Measurements from ENCODE around the gene IPO8.
"Not testable (repeated sequence)": the region's sequence is repeated elsewhere in the genome, so short reads cannot be mapped to it uniquely, and the experiment has no call there.

The IPO8 gene

GRCh38 chr12:30610718-30611117, 85.0 kb downstream of the IPO8 start:
- Histone ChIP-seq H3K27ac (no peak overlapping the region), H3K36me3 (ENCODE audit: insufficient read depth, low read length) (no peaks in the 10 kb centered on the region), H3K4me3 (no peak overlapping the region), H3K9me3 (ENCODE audit: low read depth, low read length) (no peaks in the 10 kb centered on the region), H3K9ac (ENCODE audit: insufficient read length) (no peak overlapping the region)
- no peak for TF ChIP-seq EZH2 (IDR thresholded peaks at IDR 0.05)
- no peak for TF ChIP-seq FOXP2 (optimal IDR thresholded peaks at IDR 0.05; ENCODE audit: control extremely low read depth, extremely low read length, insufficient read depth)
- no peak for TF ChIP-seq POLR2AphosphoS5 (IDR thresholded peaks at IDR 0.05; ENCODE audit: borderline replicate concordance, low read depth, low read length)
- no peak for DNase-seq (ENCODE audit: low read depth, low spot score)

DNA sequence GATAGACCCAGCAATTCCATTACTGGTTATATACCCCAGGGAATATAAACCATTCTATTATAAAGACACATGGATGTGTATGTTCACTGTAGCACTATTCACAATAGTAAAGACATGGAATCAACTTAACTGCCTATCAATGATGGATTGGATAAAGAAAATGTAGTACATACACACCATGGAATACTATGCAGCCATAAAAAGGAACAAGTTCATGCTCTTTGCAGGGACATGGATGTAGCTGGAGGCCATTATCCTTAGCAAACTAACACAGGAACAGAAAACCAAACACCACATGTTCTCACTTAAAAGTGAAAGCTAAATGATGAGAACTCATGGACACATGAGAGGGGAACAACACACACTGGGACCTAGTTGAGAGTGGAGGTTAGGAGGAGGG, 85.8 kb downstream of the IPO8 start:
- not testable (repeated sequence) for H3K9me3 ChIP-seq (ENCODE audit: low read depth, low read length); H3K9ac ChIP-seq (ENCODE audit: insufficient read length); DNase-seq (ENCODE audit: low read depth, low spot score); H3K27ac ChIP-seq; H3K4me3 ChIP-seq; H3K36me3 ChIP-seq (ENCODE audit: insufficient read depth, low read length)

GRCh38 chr12:30604302-30604701, 91.4 kb downstream of the IPO8 start:
- not testable (repeated sequence) for H3K9me3 ChIP-seq (ENCODE audit: low read depth, low read length); H3K36me3 ChIP-seq (ENCODE audit: insufficient read depth, low read length); H3K27ac ChIP-seq; DNase-seq (ENCODE audit: low read depth, low spot score); H3K9ac ChIP-seq (ENCODE audit: insufficient read length); H3K4me3 ChIP-seq

- Histone ChIP-seq H3K9ac (ENCODE audit: insufficient read length) (no peak overlapping the region), H3K4me3 (no peak overlapping the region)
- no peak for DNase-seq (ENCODE audit: low read depth, low spot score)
Measured at GRCh38 chr12:30603129-30603528, 92.5 kb downstream of the IPO8 start.

DNA sequence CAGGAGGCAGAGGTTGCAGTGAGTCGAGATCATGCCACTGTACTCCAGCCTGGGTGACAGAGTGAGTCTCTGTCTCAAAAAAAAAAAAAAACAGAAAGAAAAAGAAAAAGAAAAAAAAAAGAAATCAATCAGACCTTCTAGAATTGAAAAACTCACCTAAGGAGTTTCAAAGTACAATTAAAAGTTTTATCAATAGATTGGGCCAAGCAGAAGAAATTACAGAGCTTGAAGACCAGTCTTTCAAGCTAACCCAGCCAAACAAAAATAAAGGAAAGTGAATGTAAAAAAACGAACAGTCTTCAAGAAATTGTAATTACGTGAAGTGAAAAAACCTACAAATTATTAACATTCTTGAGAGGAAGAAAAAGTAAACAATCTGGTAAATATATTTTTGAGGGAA, 93.0 kb downstream of the IPO8 start:
- Histone ChIP-seq H3K4me3 (no peak overlapping the region), H3K36me3 (ENCODE audit: insufficient read depth, low read length) (no peaks in the 10 kb centered on the region), H3K27ac (no peak overlapping the region), H3K9me3 (ENCODE audit: low read depth, low read length) (no peaks in the 10 kb centered on the region; the same call in 1 of the 2 replicates), H3K9ac (ENCODE audit: insufficient read length) (no peak overlapping the region)
- no peak for DNase-seq (ENCODE audit: low read depth, low spot score)
- no peak for TF ChIP-seq FOXP2 (optimal IDR thresholded peaks at IDR 0.05; ENCODE audit: control extremely low read depth, extremely low read length, insufficient read depth)
- TF ChIP-seq POLR2AphosphoS5 (IDR thresholded peaks at IDR 0.05; ENCODE audit: borderline replicate concordance, low read depth, low read length): no peak

More at GRCh38 chr12:30603129-30603528, 92.5 kb downstream of the IPO8 start:
- TF ChIP-seq POLR2AphosphoS5 (IDR thresholded peaks at IDR 0.05; ENCODE audit: borderline replicate concordance, low read depth, low read length) (no peak), FOXP2 (optimal IDR thresholded peaks at IDR 0.05; ENCODE audit: control extremely low read depth, extremely low read length, insufficient read depth) (no peak), EZH2 (IDR thresholded peaks at IDR 0.05) (no peak)
- Histone ChIP-seq H3K27ac (no peak overlapping the region), H3K36me3 (ENCODE audit: insufficient read depth, low read length) (no peaks in the 10 kb centered on the region), H3K9me3 (ENCODE audit: low read depth, low read length) (no peaks in the 10 kb centered on the region; the same call in 1 of the 2 replicates)

GRCh38 chr12:30599608-30600007, 96.1 kb downstream of the IPO8 start:
- Histone ChIP-seq H3K36me3 (ENCODE audit: insufficient read depth, low read length) (no peaks in the 10 kb centered on the region), H3K9ac (ENCODE audit: insufficient read length) (no peak overlapping the region), H3K9me3 (ENCODE audit: low read depth, low read length) (no peaks in the 10 kb centered on the region; the same call in 1 of the 2 replicates), H3K4me3 (no peak overlapping the region), H3K27ac (no peak overlapping the region)
- no peak for DNase-seq (ENCODE audit: low read depth, low spot score)
- TF ChIP-seq EZH2 (IDR thresholded peaks at IDR 0.05) (no peak), FOXP2 (optimal IDR thresholded peaks at IDR 0.05; ENCODE audit: control extremely low read depth, extremely low read length, insufficient read depth) (no peak), POLR2AphosphoS5 (IDR thresholded peaks at IDR 0.05; ENCODE audit: borderline replicate concordance, low read depth, low read length) (no peak)

DNA sequence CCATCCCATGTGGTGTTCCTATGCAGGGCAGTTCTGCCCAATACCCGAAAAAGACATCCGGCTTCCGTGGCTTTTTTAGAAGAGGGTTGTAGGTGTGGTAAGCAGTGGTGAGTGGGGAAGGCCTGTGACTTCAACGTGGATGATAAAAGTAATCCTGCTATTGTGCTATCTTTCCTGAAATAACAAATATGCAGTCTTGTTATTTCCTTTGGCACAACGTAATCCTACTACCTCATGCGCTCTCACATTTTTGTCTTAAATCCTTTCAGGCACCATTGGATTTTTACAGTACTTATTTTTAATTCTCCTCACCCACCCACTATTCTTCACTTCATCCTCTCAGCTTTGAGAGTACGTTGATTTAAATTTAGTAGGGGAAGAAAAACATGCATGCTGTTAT, 96.8 kb downstream of the IPO8 start:
- no peak for TF ChIP-seq FOXP2 (optimal IDR thresholded peaks at IDR 0.05; ENCODE audit: control extremely low read depth, extremely low read length, insufficient read depth)
- no peak for TF ChIP-seq POLR2AphosphoS5 (IDR thresholded peaks at IDR 0.05; ENCODE audit: borderline replicate concordance, low read depth, low read length)
- TF ChIP-seq EZH2 (IDR thresholded peaks at IDR 0.05): no peak
- no peak overlapping the region for H3K27ac ChIP-seq
- H3K9me3 ChIP-seq (ENCODE audit: low read depth, low read length): no peaks in the 10 kb centered on the region; the same call in 1 of the 2 replicates
- no peak overlapping the region for H3K4me3 ChIP-seq
- DNase-seq (ENCODE audit: low read depth, low spot score): no peak
- no peaks in the 10 kb centered on the region for H3K36me3 ChIP-seq (ENCODE audit: insufficient read depth, low read length)
- H3K9ac ChIP-seq (ENCODE audit: insufficient read length): no peak overlapping the region

DNA sequence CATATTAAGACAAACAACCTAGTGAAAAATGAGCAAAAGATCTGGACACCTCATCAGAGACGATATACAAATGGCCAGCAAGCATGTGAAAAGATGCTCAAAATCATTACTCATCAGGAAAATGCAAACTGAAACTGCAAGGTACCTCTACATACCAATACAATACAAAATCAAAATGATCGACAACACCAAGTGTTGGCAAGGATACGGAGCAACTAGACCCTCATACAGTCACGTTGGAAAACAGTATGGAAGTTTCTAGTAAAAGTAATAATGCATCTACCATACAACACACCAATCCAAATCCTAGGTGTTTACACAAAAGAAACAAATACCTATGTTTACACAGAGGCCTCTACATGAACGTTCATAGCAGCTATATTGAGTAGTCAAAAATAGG, 99.9 kb downstream of the IPO8 start:
- H3K9me3 ChIP-seq (ENCODE audit: low read depth, low read length): no peaks in the 10 kb centered on the region
- H3K9ac ChIP-seq (ENCODE audit: insufficient read length): no peak overlapping the region
- no peak for TF ChIP-seq POLR2AphosphoS5 (IDR thresholded peaks at IDR 0.05; ENCODE audit: borderline replicate concordance, low read depth, low read length)
- no peak for TF ChIP-seq EZH2 (IDR thresholded peaks at IDR 0.05)
- TF ChIP-seq FOXP2 (optimal IDR thresholded peaks at IDR 0.05; ENCODE audit: control extremely low read depth, extremely low read length, insufficient read depth): no peak
- no peak overlapping the region for H3K4me3 ChIP-seq
- H3K27ac ChIP-seq: no peak overlapping the region
- DNase-seq (ENCODE audit: low read depth, low spot score): no peak
- no peaks in the 10 kb centered on the region for H3K36me3 ChIP-seq (ENCODE audit: insufficient read depth, low read length)

DNA sequence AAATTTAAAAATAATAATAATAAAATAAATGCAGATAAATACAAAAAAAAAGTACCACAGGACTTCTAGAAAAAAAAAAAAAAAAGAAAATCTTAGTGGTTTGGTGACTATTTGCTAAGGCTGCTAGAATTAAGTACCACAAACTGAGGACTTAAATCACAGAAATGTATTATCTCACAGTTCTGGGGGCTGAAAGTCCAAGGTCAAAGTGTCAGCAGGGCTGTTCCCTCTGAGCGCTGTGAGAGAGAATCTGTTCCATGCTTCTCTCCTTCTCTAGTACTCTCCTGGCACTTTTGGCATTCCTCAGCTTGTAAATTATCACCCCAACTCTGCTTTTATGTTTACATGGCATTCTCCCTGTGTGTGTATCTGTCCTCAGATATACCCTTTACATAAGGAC, 101.2 kb downstream of the IPO8 start:
- Histone ChIP-seq H3K4me3 (no peak overlapping the region), H3K27ac (no peak overlapping the region), H3K9ac (ENCODE audit: insufficient read length) (no peak overlapping the region), H3K9me3 (ENCODE audit: low read depth, low read length) (no peaks in the 10 kb centered on the region), H3K36me3 (ENCODE audit: insufficient read depth, low read length) (no peaks in the 10 kb centered on the region)
- no peak for DNase-seq (ENCODE audit: low read depth, low spot score)
- TF ChIP-seq POLR2AphosphoS5 (IDR thresholded peaks at IDR 0.05; ENCODE audit: borderline replicate concordance, low read depth, low read length) (no peak), FOXP2 (optimal IDR thresholded peaks at IDR 0.05; ENCODE audit: control extremely low read depth, extremely low read length, insufficient read depth) (no peak), EZH2 (IDR thresholded peaks at IDR 0.05) (no peak)

DNA sequence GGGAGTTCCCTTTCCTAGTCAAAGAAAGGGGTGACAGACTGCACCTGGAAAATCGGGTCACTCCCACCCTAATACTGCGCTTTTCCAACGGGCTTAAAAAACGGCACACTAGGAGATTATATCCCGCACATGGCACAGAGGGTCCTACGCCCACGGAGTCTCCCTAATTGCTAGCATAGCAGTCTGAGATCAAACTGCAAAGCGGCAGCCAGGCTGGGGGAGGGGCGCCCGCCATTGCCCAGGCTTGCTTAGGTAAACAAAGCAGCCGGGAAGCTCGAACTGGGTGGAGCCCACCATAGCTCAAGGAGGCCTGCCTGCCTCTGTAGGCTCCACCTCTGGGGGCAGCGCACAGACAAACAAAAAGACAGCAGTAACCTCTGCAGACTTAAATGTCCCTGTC, 107.1 kb downstream of the IPO8 start:
- DNase-seq (ENCODE audit: low read depth, low spot score); H3K9ac ChIP-seq (ENCODE audit: insufficient read length); H3K36me3 ChIP-seq (ENCODE audit: insufficient read depth, low read length); H3K4me3 ChIP-seq; H3K27ac ChIP-seq; H3K9me3 ChIP-seq (ENCODE audit: low read depth, low read length): not testable (repeated sequence)
